ENCODE data around the gene NTRK2.

NTRK2 gene

GRCh38 chr9:84718476-84718875, 48.9 kb downstream of the NTRK2 start:
- Histone ChIP-seq H3K79me2 (no peaks in the 10 kb centered on the region), H3K4me1 (no peaks in the 10 kb centered on the region), H3K27me3 (ENCODE audit: control insufficient read depth, insufficient read depth, low read length) (no peaks in the 10 kb centered on the region), H2AFZ (no peak overlapping the region), H3K9ac (no peak overlapping the region), H3K4me3 (ENCODE audit: low read depth, low read length) (no peak overlapping the region), H3K27ac (no peak overlapping the region), H3K4me2 (ENCODE audit: low read length) (no peak overlapping the region), H3K9me3 (ENCODE audit: control insufficient read depth, low read length) (peaks cover 2% of the 10 kb centered on the region), H3K36me3 (ENCODE audit: control insufficient read depth, insufficient read depth, low read length) (no peaks in the 10 kb centered on the region)
- TF ChIP-seq CTCF (IDR thresholded peaks at IDR 0.05): no peak

- H3K27me3 ChIP-seq (ENCODE audit: control insufficient read depth, insufficient read depth, low read length): no peaks in the 10 kb centered on the region
- H3K9ac ChIP-seq: no peak overlapping the region
- no peaks in the 10 kb centered on the region for H3K36me3 ChIP-seq (ENCODE audit: control insufficient read depth, insufficient read depth, low read length)
- H3K4me1 ChIP-seq: no peaks in the 10 kb centered on the region
- no peak overlapping the region for H3K4me3 ChIP-seq (ENCODE audit: low read depth, low read length)
- H3K9me3 ChIP-seq (ENCODE audit: control insufficient read depth, low read length): no peaks in the 10 kb centered on the region
- TF ChIP-seq CTCF (IDR thresholded peaks at IDR 0.05): no peak
- no peak overlapping the region for H2AFZ ChIP-seq
- H3K4me2 ChIP-seq (ENCODE audit: low read length): no peak overlapping the region
- H3K27ac ChIP-seq: no peak overlapping the region
- H3K79me2 ChIP-seq: no peaks in the 10 kb centered on the region
These were observed 53.0 kb downstream of the NTRK2 start for GRCh38 chr9:84722388-84722989.

GRCh38 chr9:84723426-84723825, 53.9 kb downstream of the NTRK2 start:
- Histone ChIP-seq H3K9me3 (ENCODE audit: control insufficient read depth, low read length) (no peaks in the 10 kb centered on the region), H3K4me1 (no peaks in the 10 kb centered on the region), H3K4me2 (ENCODE audit: low read length) (no peak overlapping the region), H3K9ac (no peak overlapping the region), H3K4me3 (ENCODE audit: low read depth, low read length) (no peak overlapping the region), H3K36me3 (ENCODE audit: control insufficient read depth, insufficient read depth, low read length) (no peaks in the 10 kb centered on the region), H3K27me3 (ENCODE audit: control insufficient read depth, insufficient read depth, low read length) (no peaks in the 10 kb centered on the region), H3K79me2 (no peaks in the 10 kb centered on the region), H2AFZ (no peak overlapping the region), H3K27ac (no peak overlapping the region)
- no peak for TF ChIP-seq CTCF (IDR thresholded peaks at IDR 0.05)

- no peak overlapping the region for H3K4me3 ChIP-seq (ENCODE audit: low read depth, low read length)
- H3K36me3 ChIP-seq (ENCODE audit: control insufficient read depth, insufficient read depth, low read length): no peaks in the 10 kb centered on the region
- H3K9ac ChIP-seq: no peak overlapping the region
- no peaks in the 10 kb centered on the region for H3K27me3 ChIP-seq (ENCODE audit: control insufficient read depth, insufficient read depth, low read length)
- H3K4me2 ChIP-seq (ENCODE audit: low read length): no peak overlapping the region
- H3K27ac ChIP-seq: no peak overlapping the region
- H2AFZ ChIP-seq: no peak overlapping the region
- no peaks in the 10 kb centered on the region for H3K79me2 ChIP-seq
- H3K9me3 ChIP-seq (ENCODE audit: control insufficient read depth, low read length): no peaks in the 10 kb centered on the region
- H3K4me1 ChIP-seq: no peaks in the 10 kb centered on the region
- no peak for TF ChIP-seq CTCF (IDR thresholded peaks at IDR 0.05)
These were observed 62.2 kb downstream of the NTRK2 start for GRCh38 chr9:84731696-84732095.

DNA sequence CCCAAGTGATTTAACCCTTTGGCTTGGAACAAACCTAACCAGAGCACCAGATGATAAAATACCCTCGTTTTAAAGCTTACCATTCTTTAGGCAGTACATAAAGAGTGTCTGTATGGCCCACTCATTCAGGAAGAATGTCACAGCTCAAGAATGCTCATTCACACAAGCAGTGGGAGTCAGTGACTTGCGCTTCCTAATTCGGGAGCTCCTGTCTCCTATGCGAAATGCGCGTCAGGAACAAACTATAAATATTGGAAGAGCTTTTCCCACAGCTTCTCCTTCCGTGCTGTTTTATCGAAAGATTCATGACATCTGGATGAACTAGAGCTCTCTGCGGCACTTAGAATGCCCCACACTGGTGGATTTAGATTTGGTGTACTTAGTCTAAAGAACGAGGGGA, 66.6 kb downstream of the NTRK2 start:
- Histone ChIP-seq H3K27me3 (ENCODE audit: control insufficient read depth, insufficient read depth, low read length) (no peaks in the 10 kb centered on the region), H3K9me3 (ENCODE audit: control insufficient read depth, low read length) (no peaks in the 10 kb centered on the region), H3K36me3 (ENCODE audit: control insufficient read depth, insufficient read depth, low read length) (no peaks in the 10 kb centered on the region), H2AFZ (no peak overlapping the region), H3K27ac (no peak overlapping the region), H3K4me3 (ENCODE audit: low read depth, low read length) (no peak overlapping the region), H3K4me1 (no peaks in the 10 kb centered on the region), H3K9ac (no peak overlapping the region), H3K79me2 (no peaks in the 10 kb centered on the region), H3K4me2 (ENCODE audit: low read length) (no peak overlapping the region)
- no peak for TF ChIP-seq CTCF (IDR thresholded peaks at IDR 0.05)
